NCI-H82 (cell line): ENCODE measurements around the gene LRPAP1.

Experiments used
- DNase-seq: peaks from one replicate; lab custom pipeline; 2025; lab: John Stamatoyannopoulos, UW

LRPAP1 gene

GRCh38 chr4:3532751-3533422 is 665 bp upstream of the LRPAP1 start:
- DNase-seq = no peak

- peak; percentile 16 for DNase-seq
Observed at GRCh38 chr4:3531318-3531878, 824 bp downstream of the LRPAP1 start.

DNA sequence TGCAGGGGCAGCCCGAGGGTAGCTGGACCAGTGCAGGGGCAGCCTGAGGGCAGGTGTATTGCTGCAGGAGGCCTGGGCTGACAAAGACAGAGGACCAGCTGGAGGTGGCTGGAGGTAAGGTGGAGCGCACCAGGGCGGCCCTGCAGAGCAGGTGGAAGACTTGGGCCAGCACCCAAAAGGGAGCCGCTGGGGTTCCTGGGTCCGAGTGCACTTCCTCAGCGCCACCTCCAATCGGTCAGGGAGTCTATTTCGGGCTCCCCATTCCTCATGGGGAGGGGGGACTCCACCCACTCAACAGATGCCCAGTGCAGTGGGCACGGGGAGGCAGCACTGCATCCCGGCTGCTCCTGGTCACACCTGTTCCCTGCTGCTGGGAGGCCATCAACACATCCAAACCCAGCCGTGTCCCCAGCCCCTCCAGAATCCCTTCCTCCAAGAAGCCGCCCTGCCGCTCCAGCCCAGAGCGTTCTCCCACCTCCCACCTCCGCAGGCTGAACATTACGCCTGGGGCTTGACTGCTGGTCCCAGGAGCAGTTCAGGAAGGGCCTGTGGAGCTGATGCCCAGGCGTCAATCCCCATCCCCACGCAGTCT is 1.5 kb downstream of the LRPAP1 start:
- no peak for DNase-seq

DNA sequence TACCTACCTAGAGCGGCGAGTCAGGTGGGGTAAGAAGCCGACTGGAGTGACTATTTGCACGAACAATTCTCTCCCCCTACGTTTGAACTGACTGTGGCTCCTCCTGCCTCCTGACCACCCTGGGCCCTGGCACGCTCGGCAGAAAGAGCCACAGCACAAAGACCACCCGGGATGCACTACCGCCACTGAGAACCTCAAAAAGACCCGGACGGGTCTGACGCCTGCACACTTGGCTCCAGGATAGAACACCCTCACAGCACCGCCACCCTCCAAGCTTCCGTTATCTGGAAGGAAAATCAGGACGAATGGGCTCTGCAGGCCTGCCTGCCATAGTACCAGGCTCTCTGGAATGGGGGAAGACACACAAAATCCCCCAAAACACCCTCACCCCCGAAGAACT is 2.2 kb downstream of the LRPAP1 start:
- DNase-seq = no peak

DNA sequence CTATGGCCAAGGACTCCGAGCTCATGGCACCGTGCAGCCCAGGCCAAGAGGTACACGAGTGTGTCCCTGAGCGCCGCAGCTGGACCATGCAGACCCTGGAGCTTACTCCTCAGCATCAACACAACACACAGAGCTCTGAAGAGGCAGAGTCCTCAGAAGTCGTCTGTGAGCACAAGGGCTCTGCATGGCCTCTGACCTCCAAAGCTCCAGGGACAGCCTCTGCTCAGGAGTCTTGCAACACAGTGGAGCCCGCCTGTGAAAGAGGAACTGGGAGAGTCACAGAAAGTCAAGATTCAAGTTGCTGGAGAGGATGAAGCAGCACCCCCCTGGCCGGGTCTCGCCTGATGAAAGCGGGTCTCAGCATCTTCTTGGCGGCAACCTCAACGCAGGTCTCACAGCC is 2.9 kb downstream of the LRPAP1 start:
- DNase-seq = no peak

DNA sequence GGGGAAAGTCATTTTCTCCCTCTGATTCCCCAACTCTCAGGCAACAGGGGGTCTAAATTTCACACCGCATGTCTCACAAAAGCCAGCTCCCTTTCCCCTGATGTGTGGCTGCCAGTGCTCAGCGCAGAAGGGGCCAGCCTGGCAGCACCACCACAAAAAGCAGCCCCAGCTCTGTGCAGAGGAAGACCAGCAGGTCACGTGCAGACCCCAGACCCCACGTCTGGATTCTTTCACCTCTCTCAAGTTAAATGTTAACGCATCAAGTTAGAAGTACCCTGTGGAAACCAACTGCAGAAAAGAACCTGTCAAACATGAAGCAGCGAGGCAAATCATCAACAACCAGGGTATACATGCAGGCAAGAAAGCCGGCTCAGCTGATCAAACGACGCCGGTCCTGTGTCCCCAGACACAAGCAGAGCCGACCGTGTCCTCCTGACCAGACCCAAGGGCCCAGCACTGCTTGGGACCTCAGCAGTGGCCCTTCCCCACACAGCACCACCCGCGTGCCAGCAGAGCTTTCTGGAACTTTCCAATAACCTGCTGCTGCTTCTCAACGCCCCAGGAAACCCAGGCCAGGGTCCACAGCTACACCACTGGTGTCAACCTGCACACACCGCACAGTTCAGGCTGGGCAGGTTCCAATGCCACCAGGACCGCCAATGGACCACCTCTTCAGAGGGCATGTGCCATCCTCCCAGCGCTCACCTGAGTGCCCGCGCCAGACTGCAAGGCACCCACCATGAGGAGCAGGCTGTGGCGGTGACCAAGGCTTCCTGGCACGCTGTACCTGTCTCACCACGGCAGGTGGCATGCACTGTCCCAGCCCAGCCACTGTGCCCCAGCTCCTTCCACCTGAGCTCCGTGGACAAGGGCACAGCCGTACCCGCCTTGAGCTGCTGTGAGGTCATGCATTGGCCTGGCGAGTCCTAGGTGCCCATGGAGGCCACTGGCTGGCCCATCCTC is 4.0 kb downstream of the LRPAP1 start:
- DNase-seq = no peak

- no peak for DNase-seq
Observed at GRCh38 chr4:3527101-3527913, 4.9 kb downstream of the LRPAP1 start.

DNA sequence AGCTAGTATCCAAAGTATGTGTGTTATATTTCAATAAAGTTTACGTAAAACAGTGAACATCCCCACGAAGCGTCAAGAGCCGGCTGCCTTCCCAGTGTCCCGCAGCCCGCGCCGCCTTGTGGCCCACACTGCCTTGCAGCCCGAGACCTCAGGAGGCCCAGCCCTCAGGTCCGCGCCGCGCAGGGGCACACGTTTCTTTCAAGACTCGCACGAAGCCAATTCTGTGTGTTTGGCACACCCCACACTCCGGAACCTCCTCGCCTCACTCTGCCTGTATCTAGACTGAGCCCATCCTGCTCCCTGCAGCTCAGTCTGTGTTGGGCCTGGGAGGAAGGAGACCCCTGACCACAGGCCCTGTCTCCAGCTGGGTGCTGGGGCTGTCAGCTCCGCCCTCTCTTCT is 5.8 kb downstream of the LRPAP1 start:
- DNase-seq = no peak

DNA sequence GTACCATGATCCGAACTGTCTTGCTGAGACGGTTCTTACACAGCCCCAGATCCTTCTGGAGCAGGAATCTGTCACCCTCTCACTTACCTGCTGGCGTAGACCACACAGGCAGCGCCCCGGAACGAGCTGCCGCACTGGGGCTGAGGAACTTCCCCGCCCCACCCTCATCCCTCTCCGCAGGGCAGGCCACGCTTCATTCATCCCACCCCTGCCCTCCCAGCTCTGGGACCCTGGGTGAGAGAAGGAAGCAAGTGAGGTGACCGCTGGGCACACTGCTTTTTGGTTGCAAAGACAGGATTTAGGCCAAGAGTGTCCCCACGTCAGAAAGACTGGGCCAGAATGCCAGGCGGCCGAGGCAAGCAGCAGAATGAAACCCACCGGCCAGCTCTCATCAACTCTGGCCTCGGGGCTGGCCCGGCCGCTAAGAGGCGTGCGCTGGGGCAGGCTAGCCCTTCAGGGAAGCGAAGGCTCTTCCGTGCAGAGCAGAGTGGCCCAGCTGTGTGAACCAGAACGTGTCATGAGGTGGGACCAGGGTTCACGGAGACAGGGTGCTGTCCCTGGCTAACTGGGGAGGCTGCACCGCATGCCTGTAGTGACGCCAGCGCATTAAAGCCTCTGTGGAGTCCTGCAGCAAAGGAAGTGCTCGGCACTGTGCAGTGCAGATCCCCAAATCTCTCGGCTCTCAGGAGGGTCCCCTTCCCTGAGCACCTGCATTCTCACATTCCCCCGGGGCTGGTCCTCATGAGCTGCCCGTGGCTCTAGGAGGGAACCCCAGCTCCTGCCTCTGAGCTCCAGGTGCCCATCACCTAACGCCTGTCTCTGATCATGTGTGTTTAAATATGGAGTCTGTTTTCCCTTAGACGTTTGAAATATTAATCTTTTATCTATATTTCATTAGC is 6.4 kb downstream of the LRPAP1 start:
- no peak for DNase-seq

- DNase-seq = no peak
Observed at GRCh38 chr4:3524920-3525319, 7.3 kb downstream of the LRPAP1 start.

DNA sequence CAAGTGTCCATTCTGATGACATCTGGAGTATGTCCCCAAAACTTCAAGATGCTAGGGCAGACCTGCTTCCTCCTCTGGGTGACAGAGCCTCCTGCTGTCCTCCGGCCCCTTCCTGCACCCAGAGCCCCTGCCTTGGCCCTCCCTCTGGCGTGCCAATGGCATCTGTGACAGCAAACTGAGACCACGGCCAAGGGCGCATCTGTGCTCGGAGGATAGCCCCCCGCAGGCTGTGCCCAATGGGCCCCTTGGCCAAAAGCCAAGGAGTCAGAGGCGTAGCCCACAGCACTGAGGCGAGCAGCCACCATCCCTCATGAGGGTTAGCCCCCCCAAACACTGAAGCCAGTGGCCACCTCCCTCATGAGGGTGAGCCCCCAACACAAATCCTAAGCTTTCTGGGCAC is 7.9 kb downstream of the LRPAP1 start:
- DNase-seq = no peak

- DNase-seq = no peak
Observed at GRCh38 chr4:3523628-3524221, 8.5 kb downstream of the LRPAP1 start.

GRCh38 chr4:3523146-3523627 is 9.0 kb downstream of the LRPAP1 start:
- no peak for DNase-seq

GRCh38 chr4:3522651-3523050 is 9.6 kb downstream of the LRPAP1 start:
- no peak for DNase-seq

DNA sequence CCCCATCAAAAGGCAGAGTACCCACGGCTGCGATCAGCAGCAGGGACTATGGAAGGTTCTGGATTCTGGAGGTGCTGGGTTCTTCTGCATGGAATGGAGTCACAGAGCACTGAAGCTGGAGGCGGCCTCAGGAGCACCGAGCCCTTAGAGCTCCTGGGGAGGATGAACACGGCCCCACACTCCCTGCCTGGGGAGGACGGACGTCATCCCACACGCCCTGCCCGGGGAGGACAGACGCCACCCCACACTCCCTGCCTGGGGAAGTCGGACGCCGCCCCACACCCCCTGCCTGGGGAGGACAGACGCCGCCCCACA is 9.9 kb downstream of the LRPAP1 start:
- no peak for DNase-seq

DNA sequence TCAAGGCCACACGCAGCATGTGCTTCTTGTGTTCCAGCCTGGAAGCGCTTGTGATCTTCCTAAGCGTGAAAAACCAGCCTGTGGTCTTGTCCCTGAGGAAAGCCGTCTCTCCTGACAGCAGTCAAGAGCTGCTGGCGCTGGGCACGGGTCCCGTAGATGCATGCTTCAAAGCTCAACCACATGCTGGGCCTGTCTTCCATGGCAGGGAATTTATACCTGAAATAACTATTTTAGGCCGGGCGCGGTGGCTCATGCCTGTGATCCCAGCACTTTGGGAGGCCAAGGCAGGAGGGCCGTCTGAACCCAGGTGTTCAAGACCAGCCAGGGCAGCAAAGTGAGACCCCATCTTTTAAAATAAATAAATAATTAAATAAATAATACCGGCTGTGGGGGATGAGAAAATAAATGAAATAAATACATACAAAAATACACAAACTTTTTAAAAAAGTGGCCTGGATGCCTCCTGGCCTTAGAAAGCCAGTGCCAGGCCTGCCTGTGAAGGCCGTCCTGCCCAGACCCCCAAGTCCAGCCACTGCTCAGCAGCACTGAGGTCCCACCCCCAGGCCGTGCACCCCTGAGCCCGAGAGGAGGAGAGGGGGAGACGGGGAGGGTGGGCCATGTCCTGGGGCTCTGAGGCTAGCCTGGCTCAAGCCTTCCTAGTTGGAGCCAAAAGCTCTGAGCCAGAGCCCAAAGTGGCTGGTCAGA is 10.4 kb downstream of the LRPAP1 start:
- no peak for DNase-seq

GRCh38 chr4:3520796-3521600 is 11.2 kb downstream of the LRPAP1 start:
- no peak for DNase-seq

- DNase-seq = no peak
Observed at GRCh38 chr4:3520276-3520675, 11.9 kb downstream of the LRPAP1 start.
